ENCODE data around the gene ICAM5.

- TF ChIP-seq CTCF (IDR thresholded peaks at IDR 0.05 in 2 of 3, conservative IDR thresholded peaks at IDR 0.05 in 1 of 3; ENCODE audit: control insufficient read depth in 2 of 3, extremely low read depth in 1 of 3, insufficient read depth in 1 of 3, low read depth in 3 of 3, low read length in 3 of 3) (no peak), ZNF24 (IDR thresholded peaks at IDR 0.05) (no peak), YY1 (IDR thresholded peaks at IDR 0.05; ENCODE audit: low read depth, low read length) (no peak), REST (IDR thresholded peaks at IDR 0.05; ENCODE audit: low read depth, low read length) (no peak), ZNF384 (IDR thresholded peaks at IDR 0.05; ENCODE audit: borderline replicate concordance, low read depth, low read length) (no peak)
- TF ChIP-seq, protein P1, sequence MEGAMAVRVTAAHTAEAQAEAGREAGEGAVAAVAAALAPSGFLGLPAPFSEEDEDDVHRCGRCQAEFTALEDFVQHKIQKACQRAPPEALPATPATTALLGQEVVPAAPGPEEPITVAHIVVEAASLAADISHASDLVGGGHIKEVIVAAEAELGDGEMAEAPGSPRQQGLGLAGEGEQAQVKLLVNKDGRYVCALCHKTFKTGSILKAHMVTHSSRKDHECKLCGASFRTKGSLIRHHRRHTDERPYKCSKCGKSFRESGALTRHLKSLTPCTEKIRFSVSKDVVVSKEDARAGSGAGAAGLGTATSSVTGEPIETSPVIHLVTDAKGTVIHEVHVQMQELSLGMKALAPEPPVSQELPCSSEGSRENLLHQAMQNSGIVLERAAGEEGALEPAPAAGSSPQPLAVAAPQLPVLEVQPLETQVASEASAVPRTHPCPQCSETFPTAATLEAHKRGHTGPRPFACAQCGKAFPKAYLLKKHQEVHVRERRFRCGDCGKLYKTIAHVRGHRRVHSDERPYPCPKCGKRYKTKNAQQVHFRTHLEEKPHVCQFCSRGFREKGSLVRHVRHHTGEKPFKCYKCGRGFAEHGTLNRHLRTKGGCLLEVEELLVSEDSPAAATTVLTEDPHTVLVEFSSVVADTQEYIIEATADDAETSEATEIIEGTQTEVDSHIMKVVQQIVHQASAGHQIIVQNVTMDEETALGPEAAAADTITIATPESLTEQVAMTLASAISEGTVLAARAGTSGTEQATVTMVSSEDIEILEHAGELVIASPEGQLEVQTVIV (IDR thresholded peaks at IDR 0.05; ENCODE audit: borderline replicate concordance, partially characterized antibody): no peak
Observed at GRCh38 chr19:10318807-10319682, 29.3 kb downstream of the ICAM5 start.

Data from GM12878 (cell line).